Liver (tissue), 9 donors: Measurements from ENCODE around the gene TIRAP. TPM values are rescaled to one million over a fixed set of nuclear protein-coding genes. Genes with fewer than 3 reads are reported as not detected.

Experiments
- DNase-seq: peaks from one replicate; pipeline ENCODE4 v3.0.0-alpha.2; 2017; ENCODE audit warnings: low spot score
- H3K27ac ChIP-seq, 2 donors: one replicate each; pipeline ENCODE4 v1.7.0; 2013; ENCODE audit warnings: inconsistent platforms in 2 of 2, low read length in 2 of 2, control low read depth in 1 of 2, low read depth in 1 of 2, mild to moderate bottlenecking in 1 of 2
- H3K27me3 ChIP-seq, 4 donors: one replicate each; pipeline versions ENCODE4 v1.6.1 to v1.7.0; 2013; ENCODE audit warnings: low read length in 3 of 4, inconsistent platforms in 1 of 4, mild to moderate bottlenecking in 1 of 4, moderate library complexity in 1 of 4; ENCODE audit not compliant: control insufficient read depth in 4 of 4, insufficient read depth in 4 of 4
- H3K36me3 ChIP-seq, 4 donors: one replicate each; pipeline versions ENCODE4 v1.6.1 to v1.7.0; 2013; ENCODE audit warnings: low read length in 3 of 4, mild to moderate bottlenecking in 3 of 4, low read depth in 1 of 4, moderate library complexity in 1 of 4; ENCODE audit not compliant: control insufficient read depth in 4 of 4, insufficient read depth in 3 of 4
- H3K4me1 ChIP-seq, 4 donors: one replicate each; pipeline versions ENCODE4 v1.6.1 to v1.7.0; 2013; ENCODE audit warnings: low read length in 3 of 4, mild to moderate bottlenecking in 3 of 4, moderate library complexity in 1 of 4; ENCODE audit not compliant: control insufficient read depth in 4 of 4, insufficient read depth in 4 of 4
- H3K4me3 ChIP-seq, 3 donors: one replicate each; pipeline versions ENCODE4 v1.6.1 to v1.7.0; 2013; ENCODE audit warnings: low read length in 3 of 3, control low read depth in 1 of 3, low read depth in 1 of 3, mild to moderate bottlenecking in 1 of 3
- H3K9ac ChIP-seq, 2 donors: one replicate each; pipeline ENCODE4 v1.7.0; 2013; ENCODE audit warnings: low read length in 2 of 2, mild to moderate bottlenecking in 2 of 2, moderate library complexity in 2 of 2, control low read depth in 1 of 2, low read depth in 1 of 2
- H3K9me3 ChIP-seq, 4 donors: one replicate each; pipeline versions ENCODE4 v1.6.1 to v1.7.0; 2013; ENCODE audit warnings: low read length in 3 of 4; ENCODE audit not compliant: control insufficient read depth in 4 of 4
- ATF3 ChIP-seq: IDR thresholded peaks from 2 replicates; pipeline ENCODE4 v1.6.1; 2016; ENCODE audit warnings: antibody characterized with exemption
- EGR1 ChIP-seq, 2 donors: IDR thresholded peaks; 2 replicates each; pipeline ENCODE4 v1.6.1; 2016 to 2018; ENCODE audit warnings: antibody characterized with exemption in 2 of 2, low read depth in 2 of 2
- FOXA1 ChIP-seq: IDR thresholded peaks from 2 replicates; pipeline ENCODE4 v1.6.1; 2016; ENCODE audit warnings: antibody characterized with exemption
- FOXA2 ChIP-seq: IDR thresholded peaks from 2 replicates; pipeline ENCODE4 v1.6.1; 2016; ENCODE audit warnings: antibody characterized with exemption
- GABPA ChIP-seq, 2 donors: IDR thresholded peaks in 1 of 2; conservative IDR thresholded peaks in 1 of 2; 2 replicates each; pipeline ENCODE4 v1.6.1; 2016; ENCODE audit warnings: antibody characterized with exemption in 2 of 2, mild to moderate bottlenecking in 1 of 2, moderate library complexity in 1 of 2
- HNF4A ChIP-seq, 2 donors: conservative IDR thresholded peaks; 2 replicates each; pipeline ENCODE4 v1.6.1; 2016; ENCODE audit warnings: antibody characterized with exemption in 2 of 2, mild to moderate bottlenecking in 2 of 2
- HNF4G ChIP-seq: IDR thresholded peaks from 2 replicates; pipeline ENCODE4 v1.6.1; 2016; ENCODE audit warnings: antibody characterized with exemption
- JUND ChIP-seq, 2 donors: IDR thresholded peaks; 2 replicates each; pipeline ENCODE4 v1.6.1; 2016; ENCODE audit warnings: antibody characterized with exemption in 2 of 2
- MAX ChIP-seq: IDR thresholded peaks from 2 replicates; pipeline ENCODE4 v1.6.1; 2016; ENCODE audit warnings: antibody characterized with exemption
- NR2F2 ChIP-seq: IDR thresholded peaks from 2 replicates; pipeline ENCODE4 v1.6.1; 2016; ENCODE audit warnings: antibody characterized with exemption
- RAD21 ChIP-seq, 2 donors: IDR thresholded peaks; 2 replicates each; pipeline ENCODE4 v1.6.1; 2016; ENCODE audit warnings: antibody characterized with exemption in 2 of 2, mild to moderate bottlenecking in 2 of 2
- RXRA ChIP-seq, 2 donors: IDR thresholded peaks; 2 replicates each; pipeline ENCODE4 v1.6.1; 2017 to 2018; ENCODE audit warnings: antibody characterized with exemption in 2 of 2, mild to moderate bottlenecking in 1 of 2
- TAF1 ChIP-seq: conservative IDR thresholded peaks from 2 replicates; pipeline ENCODE4 v1.6.1; 2016; ENCODE audit warnings: antibody characterized with exemption, mild to moderate bottlenecking
- YY1 ChIP-seq: IDR thresholded peaks from 2 replicates; pipeline ENCODE4 v1.6.1; 2016; ENCODE audit warnings: antibody characterized with exemption, mild to moderate bottlenecking
- WGBS: extraction: QIAGEN DNeasy Blood & Tissue Kit; methylation state at CpG from one replicate; pipeline ENCODE4 v1.1.7; 2013; 5-methylcytosine and 5-hydroxymethylcytosine counted together
- polyA plus RNA-seq, 2 donors: library from polyadenylated mRNA; stranded (reverse) in 1 of 2; unstranded in 1 of 2; fragments of 200-250 nt in 1 of 2; fragments of >200 nt in 1 of 2; fragmentation: Nextera tagmentation in 1 of 2; extraction: Ambion mirVana in 1 of 2; gene quantifications; one replicate each; pipeline versions ENCODE4 v1.2.1 to v1.2.3, GENCODE V29; 2013 to 2015
- total RNA-seq, 2 donors: library from RNA; depleted of rRNA; stranded (reverse); fragments of >200 nt; gene quantifications; one replicate each; pipeline ENCODE4 v1.2.3, GENCODE V29; 2014
- donor health status: healthy.
- donor health status: healthy.
- donor health status: healthy.
- donor health status: healthy.
- donor health status: healthy.

Gene TIRAP
- total and polyA plus RNA-seq, 4 donors = 3.9 to 9.5 (median 6.4) TPM

- TF ChIP-seq JUND (IDR thresholded peaks at IDR 0.05) = no peak
- Histone ChIP-seq H3K4me3 (peak overlapping the region; percentile 54 to 67 (median 64)), H3K27me3 (no peaks in the 10 kb centered on the region), H3K9ac (peak overlapping the region; percentile 44 to 93), H3K9me3 (no peaks in the 10 kb centered on the region), H3K36me3 (peaks cover 2 to 20% (median 7%) of the 10 kb centered on the region in 4 donors), H3K27ac (peak overlapping the region; percentile 94 to 97), H3K4me1 (peaks cover 5 to 30% (median 10%) of the 10 kb centered on the region in 4 donors)
- DNase-seq = no peak
- WGBS = 41% methylated on average over 20 of the region's 20 CpGs
These were observed 45.1 kb downstream of the TIRAP start for GRCh38 chr11:126328001-126328390.

GRCh38 chr11:126328444-126328843, 45.6 kb downstream of the TIRAP start:
- TF ChIP-seq FOXA2 (no peak), RXRA (IDR thresholded peaks at IDR 0.05) (no peak), HNF4A (conservative IDR thresholded peaks at IDR 0.05) (no peak), GABPA (IDR thresholded peaks at IDR 0.05 in 1 of 2, conservative IDR thresholded peaks at IDR 0.05 in 1 of 2) (no peak), TAF1 (no peak), ATF3 (no peak), NR2F2 (no peak), HNF4G (no peak)
- 46% methylated on average over 12 of the region's 12 CpGs for WGBS
- peaks cover 5 to 33% (median 12%) of the 10 kb centered on the region in 4 donors for H3K4me1 ChIP-seq
- DNase-seq = no peak
- peak overlapping the region; percentile 54 to 67 (median 64) for H3K4me3 ChIP-seq
- H3K9ac ChIP-seq = peak overlapping the region; percentile 75 to 93
- peaks cover 2 to 20% (median 7%) of the 10 kb centered on the region in 4 donors for H3K36me3 ChIP-seq
- H3K27me3 ChIP-seq = no peaks in the 10 kb centered on the region
- H3K9me3 ChIP-seq = no peaks in the 10 kb centered on the region
- peak overlapping the region; percentile 94 to 97 for H3K27ac ChIP-seq

GRCh38 chr11:126328938-126329643, 46.2 kb downstream of the TIRAP start:
- no peak for DNase-seq
- Histone ChIP-seq H3K9ac (peak overlapping the region; percentile 75 to 93), H3K36me3 (peaks cover 2 to 20% (median 11%) of the 10 kb centered on the region in 4 donors), H3K4me1 (peaks cover 7 to 37% (median 12%) of the 10 kb centered on the region in 4 donors), H3K9me3 (no peaks in the 10 kb centered on the region), H3K27me3 (no peaks in the 10 kb centered on the region), H3K4me3 (peak overlapping the region; percentile 54 to 67 (median 64)), H3K27ac (peak overlapping the region; percentile 94 to 97)
- TF ChIP-seq RXRA (IDR thresholded peaks at IDR 0.05) (peak in 1 of 2 donors; percentile 11), RAD21 (IDR thresholded peaks at IDR 0.05) (no peak), EGR1 (IDR thresholded peaks at IDR 0.05; ENCODE audit: low read depth in 2 of 2) (no peak), NR2F2 (peak; percentile 95), MAX (no peak), YY1 (no peak), FOXA2 (no peak), FOXA1 (no peak)
- WGBS = 53% methylated on average over 9 of the region's 9 CpGs
